Small intestine (tissue), 7 donors: Measurements from ENCODE around the gene TES. TPM values are rescaled to one million over a fixed set of nuclear protein-coding genes. Genes with fewer than 3 reads are reported as not detected.

Experiments used
- DNase-seq, 2 donors: peaks; one replicate each; pipeline versions ENCODE4 v3.0.0 to v3.0.0-alpha.2; 2013
- FAIRE-seq: peaks from 2 replicates; lab custom pipeline; 2012; peaks lifted over from hg19 to GRCh38; lab: Jason Lieb, UNC
- H3K27ac ChIP-seq, 3 donors: one replicate each; pipeline ENCODE4 v1.5.1; 2013; ENCODE audit warnings: low read length in 2 of 3, mild to moderate bottlenecking in 2 of 3, control low read depth in 1 of 3, inconsistent platforms in 1 of 3, low read depth in 1 of 3, moderate library complexity in 1 of 3
- H3K27me3 ChIP-seq, 3 donors: one replicate each; pipeline ENCODE4 v1.6.1; 2013; ENCODE audit warnings: low read length in 3 of 3, inconsistent platforms in 1 of 3; ENCODE audit not compliant: control insufficient read depth in 3 of 3, insufficient read depth in 3 of 3
- H3K36me3 ChIP-seq, 3 donors: one replicate each; pipeline ENCODE4 v1.6.1; 2013; ENCODE audit warnings: low read length in 3 of 3, inconsistent platforms in 1 of 3, low read depth in 1 of 3, mild to moderate bottlenecking in 1 of 3, moderate library complexity in 1 of 3; ENCODE audit not compliant: control insufficient read depth in 3 of 3, insufficient read depth in 2 of 3
- H3K4me1 ChIP-seq, 3 donors: one replicate each; pipeline ENCODE4 v1.6.1; 2013; ENCODE audit warnings: low read length in 2 of 3, inconsistent platforms in 1 of 3, low read depth in 1 of 3, mild to moderate bottlenecking in 1 of 3, moderate library complexity in 1 of 3; ENCODE audit not compliant: control insufficient read depth in 3 of 3, insufficient read depth in 2 of 3
- H3K4me3 ChIP-seq, 3 donors: one replicate each; pipeline ENCODE4 v1.5.1; 2013; ENCODE audit warnings: low read length in 3 of 3, control low read depth in 1 of 3, inconsistent platforms in 1 of 3, low read depth in 1 of 3, mild to moderate bottlenecking in 1 of 3, moderate library complexity in 1 of 3
- H3K9me3 ChIP-seq, 2 donors: one replicate each; pipeline ENCODE4 v1.6.1; 2013; ENCODE audit warnings: low read depth in 1 of 2, low read length in 1 of 2; ENCODE audit not compliant: control insufficient read depth in 2 of 2, insufficient read depth in 1 of 2
- WGBS, 3 donors: extraction: QIAGEN DNeasy Blood & Tissue Kit; methylation state at CpG; one replicate each; pipeline ENCODE4 v1.1.7; 2013; 5-methylcytosine and 5-hydroxymethylcytosine counted together
- polyA plus RNA-seq, 4 donors: library from polyadenylated mRNA; stranded (reverse) in 3 of 4; unstranded in 1 of 4; fragments of 200-250 nt in 3 of 4; fragments of 120-200 nt in 1 of 4; gene quantifications; one replicate each; pipeline versions ENCODE4 v1.2.1 to v1.2.3, GENCODE V29; 2013
- donor health status: healthy with polysubstance abuse.
- donor health status: control.
- donor health status: control.
- donor health status: Bipolar disorder and iron deficiency.
- donor health status: healthy.

TES gene
- polyA plus RNA-seq, 4 donors, result 43.2 to 69.7 (median 60.7) TPM

DNA sequence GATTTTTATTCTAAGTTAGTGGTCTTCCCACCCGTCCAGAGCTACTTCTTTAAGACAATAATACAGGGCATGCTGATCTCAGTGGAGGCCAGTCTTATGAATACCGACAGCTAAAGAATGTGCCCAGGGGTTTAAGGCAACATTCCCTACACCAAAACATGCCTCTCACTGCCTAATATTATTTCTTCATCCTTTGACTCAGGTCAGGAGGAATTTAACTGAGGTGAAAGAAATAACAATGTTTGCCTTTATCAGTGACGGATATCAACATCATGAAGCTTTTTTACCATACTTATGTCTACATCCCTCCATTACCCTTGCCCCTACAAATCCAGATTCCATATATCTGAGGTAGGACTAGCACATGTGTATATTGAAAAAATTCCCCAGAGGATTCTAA lies 33.3 kb upstream of the TES start:
- no peak for FAIRE-seq
- Histone ChIP-seq H3K36me3 (no peaks in the 10 kb centered on the region), H3K9me3 (no peaks in the 10 kb centered on the region), H3K4me1 (no peaks in the 10 kb centered on the region), H3K27me3 (no peaks in the 10 kb centered on the region), H3K4me3 (no peak overlapping the region), H3K27ac (no peak overlapping the region)
- DNase-seq, result no peak
- 81 to 93% (median 87%) methylated on average over 3 of the region's 3 CpGs for WGBS, 3 donors

- 32 to 55% (median 37%) methylated on average over 2 of the region's 2 CpGs for WGBS, 3 donors
- FAIRE-seq (no peak), DNase-seq (peak; percentile 68 to 72)
- H3K4me3 ChIP-seq, result no peak overlapping the region
- H3K27me3 ChIP-seq, result no peaks in the 10 kb centered on the region
- no peaks in the 10 kb centered on the region for H3K9me3 ChIP-seq
- no peaks in the 10 kb centered on the region for H3K4me1 ChIP-seq
- no peak overlapping the region for H3K27ac ChIP-seq
- no peaks in the 10 kb centered on the region for H3K36me3 ChIP-seq
Observed at GRCh38 chr7:116180302-116180701, 30.0 kb upstream of the TES start.

DNA sequence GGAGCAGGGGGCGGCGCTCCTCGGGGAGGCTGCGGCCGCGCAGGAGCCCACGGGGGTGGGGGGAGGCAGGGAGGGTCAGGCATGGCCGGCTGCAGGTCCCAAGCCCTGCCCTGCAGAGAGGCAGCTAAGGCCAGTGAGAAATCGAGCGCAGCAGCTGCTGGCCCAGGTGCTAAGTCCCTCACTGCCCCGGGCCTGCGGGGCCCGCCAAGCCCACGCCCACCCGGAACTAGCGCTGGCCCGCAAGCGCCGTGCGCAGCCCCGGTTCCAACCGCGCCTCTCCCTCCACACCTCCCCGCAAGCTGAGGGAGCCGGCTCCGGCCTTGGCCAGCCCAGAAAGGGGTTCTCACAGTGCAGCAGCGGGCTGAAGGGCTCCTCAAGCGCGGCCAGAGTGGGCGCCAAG lies 28.3 kb upstream of the TES start:
- FAIRE-seq (no peak), DNase-seq (no peak)
- H3K4me3 ChIP-seq, result no peak overlapping the region
- no peaks in the 10 kb centered on the region for H3K4me1 ChIP-seq
- H3K9me3 ChIP-seq, result peaks cover 0 to 3% of the 10 kb centered on the region in 2 donors
- no peaks in the 10 kb centered on the region for H3K36me3 ChIP-seq
- WGBS, 3 donors, result 93 to 95% (median 95%) methylated on average over 28 to 30 of the region's 30 CpGs
- no peaks in the 10 kb centered on the region for H3K27me3 ChIP-seq
- H3K27ac ChIP-seq, result no peak overlapping the region

GRCh38 chr7:116185450-116185849 lies 24.9 kb upstream of the TES start:
- DNase-seq (no peak), FAIRE-seq (no peak)
- H3K36me3 ChIP-seq, result no peaks in the 10 kb centered on the region
- H3K27me3 ChIP-seq, result no peaks in the 10 kb centered on the region
- H3K27ac ChIP-seq, result no peak overlapping the region
- H3K4me3 ChIP-seq, result no peak overlapping the region
- peaks cover 0 to 9% of the 10 kb centered on the region in 2 donors for H3K9me3 ChIP-seq
- WGBS, 3 donors, result 83 to 91% (median 87%) methylated on average over 6 of the region's 6 CpGs
- no peaks in the 10 kb centered on the region for H3K4me1 ChIP-seq

GRCh38 chr7:116185956-116186355 lies 24.4 kb upstream of the TES start:
- Histone ChIP-seq H3K27me3 (no peaks in the 10 kb centered on the region), H3K4me1 (no peaks in the 10 kb centered on the region), H3K27ac (no peak overlapping the region), H3K36me3 (no peaks in the 10 kb centered on the region), H3K9me3 (peaks cover 0 to 9% of the 10 kb centered on the region in 2 donors), H3K4me3 (no peak overlapping the region)
- no peak for FAIRE-seq
- no peak for DNase-seq
- 88 to 96% (median 91%) methylated on average over 6 of the region's 6 CpGs for WGBS, 3 donors

DNA sequence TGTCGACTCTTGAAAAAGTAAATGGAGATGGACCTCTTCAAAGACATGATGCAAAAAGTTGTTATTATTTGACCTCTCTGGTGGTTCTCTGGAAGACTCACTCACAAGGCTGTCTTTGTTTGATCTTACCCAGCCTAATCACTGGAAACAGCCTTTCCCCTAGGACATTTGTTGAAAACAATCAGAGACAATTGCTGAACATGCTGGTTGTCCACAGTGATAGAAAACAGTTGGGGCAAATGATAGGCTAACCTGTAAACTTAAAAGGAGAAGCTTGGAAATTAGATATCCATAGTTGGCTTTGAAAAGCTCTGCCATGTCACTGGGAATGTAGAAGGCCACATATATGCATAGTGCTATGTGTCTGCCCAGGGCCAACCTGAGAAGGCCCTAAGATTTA lies 22.9 kb upstream of the TES start:
- Histone ChIP-seq H3K27me3 (no peaks in the 10 kb centered on the region), H3K9me3 (peaks cover 0 to 9% of the 10 kb centered on the region in 2 donors), H3K36me3 (no peaks in the 10 kb centered on the region), H3K27ac (no peak overlapping the region), H3K4me3 (no peak overlapping the region), H3K4me1 (no peaks in the 10 kb centered on the region)
- 85 to 94% (median 93%) methylated on average over 1 of the region's 1 CpG for WGBS, 3 donors
- DNase-seq (no peak), FAIRE-seq (no peak)

GRCh38 chr7:116193329-116194087 lies 16.8 kb upstream of the TES start:
- WGBS, 3 donors, result 71 to 88% (median 84%) methylated on average over 5 of the region's 5 CpGs
- FAIRE-seq (no peak), DNase-seq (no peak)
- Histone ChIP-seq H3K9me3 (no peaks in the 10 kb centered on the region), H3K36me3 (no peaks in the 10 kb centered on the region), H3K4me1 (no peaks in the 10 kb centered on the region), H3K27ac (no peak overlapping the region), H3K4me3 (no peak overlapping the region), H3K27me3 (no peaks in the 10 kb centered on the region)

DNA sequence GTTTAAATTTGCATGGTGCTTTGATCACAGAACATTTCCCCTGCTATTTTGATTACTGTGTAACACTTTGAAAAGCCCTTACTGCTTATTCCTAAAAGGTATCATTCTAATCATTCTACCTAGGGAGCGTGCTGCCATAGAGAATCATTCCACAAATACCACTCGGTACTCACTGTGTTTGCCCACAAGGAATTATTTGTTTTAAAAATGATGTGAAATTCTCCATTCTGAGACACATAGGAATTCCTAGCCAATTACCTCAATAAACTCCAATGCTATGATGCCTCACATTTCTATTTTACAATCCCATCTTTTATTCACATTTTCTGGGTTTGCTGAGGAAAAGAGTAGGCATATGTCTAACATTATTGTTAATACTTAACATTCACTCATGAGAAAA lies 16.2 kb upstream of the TES start:
- H3K4me1 ChIP-seq, result no peaks in the 10 kb centered on the region
- no peaks in the 10 kb centered on the region for H3K27me3 ChIP-seq
- no peak overlapping the region for H3K4me3 ChIP-seq
- no peak for FAIRE-seq
- 84 to 94% (median 93%) methylated on average over 2 of the region's 2 CpGs for WGBS, 3 donors
- H3K27ac ChIP-seq, result no peak overlapping the region
- no peaks in the 10 kb centered on the region for H3K36me3 ChIP-seq
- H3K9me3 ChIP-seq, result no peaks in the 10 kb centered on the region
- no peak for DNase-seq

DNA sequence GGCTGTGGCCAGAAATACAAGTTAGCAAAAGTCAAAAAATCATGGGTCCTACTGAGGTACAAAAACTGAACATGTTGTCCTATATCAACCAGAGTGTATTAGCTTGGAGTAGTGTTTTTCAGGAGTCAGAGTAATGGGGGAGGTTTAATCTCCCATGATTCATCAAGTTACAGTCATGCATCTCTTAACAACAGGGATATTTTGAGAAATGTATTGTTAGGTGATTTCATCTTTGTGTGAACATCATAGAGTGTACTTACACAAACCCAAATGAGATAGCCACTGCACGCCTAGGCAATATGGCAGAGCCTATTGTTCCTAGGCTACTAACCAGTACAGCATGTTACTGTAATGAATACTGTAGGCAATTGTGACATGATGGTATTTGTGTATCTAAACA lies 14.9 kb upstream of the TES start:
- H3K4me3 ChIP-seq, result no peak overlapping the region
- whole genome bisulfite sequencing, 3 donors, result 91 to 94% (median 91%) methylated on average over 1 of the region's 1 CpG
- no peak for FAIRE-seq

More for the DNA sequence above, 14.9 kb upstream of the TES start:
- Histone ChIP-seq H3K36me3 (no peaks in the 10 kb centered on the region), H3K27ac (no peak overlapping the region), H3K9me3 (no peaks in the 10 kb centered on the region), H3K4me1 (no peaks in the 10 kb centered on the region), H3K27me3 (no peaks in the 10 kb centered on the region)
- DNase-seq, result no peak
